GM12891 (cell line): ENCODE measurements around the gene CCDC8.
"Not testable (repeated sequence)": the region's sequence is repeated elsewhere in the genome, so short reads cannot be mapped to it uniquely, and the experiment has no call there.

Experiments used
- DNase-seq: peaks from one replicate; pipeline ENCODE4 v3.0.0; 2011; ENCODE audit warnings: low spot score; ENCODE audit not compliant: insufficient read length
- FAIRE-seq: peaks from 2 replicates; lab custom pipeline; 2011; peaks lifted over from hg19 to GRCh38; lab: Jason Lieb, UNC
- PAX5 ChIP-seq: IDR thresholded peaks from 2 replicates; pipeline ENCODE4 v1.6.1; 2011; ENCODE audit warnings: low read length, moderate library complexity, mild to moderate bottlenecking; ENCODE audit not compliant: insufficient read depth, severe bottlenecking
- POLR2A ChIP-seq: IDR thresholded peaks from 2 replicates; pipeline ENCODE4 v1.6.1; 2011; ENCODE audit warnings: low read depth, low read length, control low read depth
- POLR2AphosphoS5 ChIP-seq: IDR thresholded peaks from 2 replicates; pipeline ENCODE4 v1.6.1; 2011; ENCODE audit warnings: low read depth, low read length, control low read depth
- POU2F2 ChIP-seq: IDR thresholded peaks from 2 replicates; pipeline ENCODE4 v1.6.1; 2011; ENCODE audit warnings: low read depth, mild to moderate bottlenecking, control low read depth, low read length, moderate library complexity
- SPI1 ChIP-seq: IDR thresholded peaks from 2 replicates; pipeline ENCODE4 v1.6.1; 2011; ENCODE audit warnings: low read depth, low read length, control low read depth
- TAF1 ChIP-seq: IDR thresholded peaks from 2 replicates; pipeline ENCODE4 v1.6.1; 2011; ENCODE audit warnings: low read depth, low read length, control low read depth

CCDC8 gene

GRCh38 chr19:46383846-46384245 is 29.5 kb downstream of the CCDC8 start:
- TF ChIP-seq PAX5 (no peak), SPI1 (no peak), POLR2AphosphoS5 (no peak), POU2F2 (no peak), TAF1 (no peak), POLR2A (no peak)
- DNase-seq (no peak), FAIRE-seq (no peak)

GRCh38 chr19:46383171-46383815 is 30.1 kb downstream of the CCDC8 start:
- FAIRE-seq: no peak
- no peak for TF ChIP-seq TAF1
- TF ChIP-seq SPI1: no peak
- TF ChIP-seq PAX5: no peak
- no peak for TF ChIP-seq POLR2A
- TF ChIP-seq POU2F2: no peak
- no peak for TF ChIP-seq POLR2AphosphoS5
- DNase-seq: no peak

GRCh38 chr19:46381756-46382345 is 31.5 kb downstream of the CCDC8 start:
- DNase-seq (no peak), FAIRE-seq (no peak)
- TF ChIP-seq SPI1 (no peak), POU2F2 (no peak), TAF1 (no peak), PAX5 (no peak), POLR2A (no peak), POLR2AphosphoS5 (no peak)

GRCh38 chr19:46381346-46381745 is 32.0 kb downstream of the CCDC8 start:
- DNase-seq (no peak), FAIRE-seq (no peak)
- no peak for TF ChIP-seq POU2F2
- TF ChIP-seq SPI1: no peak
- no peak for TF ChIP-seq POLR2A
- TF ChIP-seq POLR2AphosphoS5: no peak
- TF ChIP-seq PAX5: no peak
- no peak for TF ChIP-seq TAF1

- TF ChIP-seq POU2F2 (no peak), POLR2AphosphoS5 (no peak), PAX5 (no peak), TAF1 (no peak), SPI1 (no peak), POLR2A (no peak)
- no peak for DNase-seq
- no peak for FAIRE-seq
These were observed 32.7 kb downstream of the CCDC8 start for GRCh38 chr19:46380690-46381089.

GRCh38 chr19:46378268-46378667 is 35.1 kb downstream of the CCDC8 start:
- no peak for DNase-seq
- TF ChIP-seq SPI1: no peak
- TF ChIP-seq PAX5: no peak
- TF ChIP-seq POLR2AphosphoS5: no peak
- no peak for TF ChIP-seq POLR2A
- TF ChIP-seq POU2F2: no peak
- no peak for TF ChIP-seq TAF1
- no peak for FAIRE-seq

GRCh38 chr19:46376241-46377153 is 36.9 kb downstream of the CCDC8 start:
- FAIRE-seq (no peak), DNase-seq (no peak)
- no peak for TF ChIP-seq SPI1
- no peak for TF ChIP-seq TAF1
- no peak for TF ChIP-seq POLR2A
- no peak for TF ChIP-seq POU2F2
- no peak for TF ChIP-seq POLR2AphosphoS5
- TF ChIP-seq PAX5: no peak

- FAIRE-seq, DNase-seq: not testable (repeated sequence)
These were observed 37.8 kb downstream of the CCDC8 start for GRCh38 chr19:46375476-46376067.

GRCh38 chr19:46374536-46375475 is 38.6 kb downstream of the CCDC8 start:
- TF ChIP-seq TAF1 (no peak), POLR2AphosphoS5 (no peak), SPI1 (no peak), POLR2A (no peak), PAX5 (no peak), POU2F2 (no peak)
- DNase-seq (no peak), FAIRE-seq (no peak)
